ENCODE data around the gene PPP1R12C.
A peak's percentile ranks its signal among the peaks of the same experiment; 100 is the strongest.

Gene PPP1R12C

DNA sequence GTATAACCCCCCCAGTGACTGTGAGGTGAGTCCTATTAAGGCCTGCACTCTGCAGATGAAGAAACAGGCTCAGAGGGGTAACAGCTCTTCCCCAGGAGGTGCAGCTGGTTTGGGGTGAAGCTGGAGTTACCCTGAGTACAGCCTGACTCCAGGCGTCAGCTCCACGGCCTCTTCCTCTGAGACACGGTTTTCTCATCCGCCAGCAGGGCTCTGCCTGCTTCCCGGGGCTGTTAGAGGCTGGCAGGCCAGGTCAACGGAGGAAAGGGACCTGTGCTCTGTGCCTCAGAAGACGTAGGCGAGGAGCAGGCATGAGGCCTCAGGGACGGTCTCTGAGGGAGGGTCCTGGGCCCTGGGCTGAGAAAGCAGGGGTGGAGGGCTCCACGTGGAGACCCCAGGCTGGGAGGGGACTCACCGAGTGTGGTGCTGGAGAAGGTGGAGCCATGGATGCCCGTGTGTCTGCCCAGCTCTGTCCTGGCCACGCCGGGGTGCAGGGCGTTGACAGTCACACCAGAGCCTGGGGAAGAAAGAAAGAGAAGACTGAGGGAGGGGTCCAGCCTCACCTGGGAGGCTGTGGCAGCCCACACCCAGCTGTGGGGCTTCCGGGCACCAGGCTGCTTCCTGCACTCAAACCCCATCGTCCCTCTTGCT is 70.3 kb downstream of the PPP1R12C start:
- DNase-seq (ENCODE audit: low read depth in 2 of 3, low spot score in 2 of 3) = no peak

DNA sequence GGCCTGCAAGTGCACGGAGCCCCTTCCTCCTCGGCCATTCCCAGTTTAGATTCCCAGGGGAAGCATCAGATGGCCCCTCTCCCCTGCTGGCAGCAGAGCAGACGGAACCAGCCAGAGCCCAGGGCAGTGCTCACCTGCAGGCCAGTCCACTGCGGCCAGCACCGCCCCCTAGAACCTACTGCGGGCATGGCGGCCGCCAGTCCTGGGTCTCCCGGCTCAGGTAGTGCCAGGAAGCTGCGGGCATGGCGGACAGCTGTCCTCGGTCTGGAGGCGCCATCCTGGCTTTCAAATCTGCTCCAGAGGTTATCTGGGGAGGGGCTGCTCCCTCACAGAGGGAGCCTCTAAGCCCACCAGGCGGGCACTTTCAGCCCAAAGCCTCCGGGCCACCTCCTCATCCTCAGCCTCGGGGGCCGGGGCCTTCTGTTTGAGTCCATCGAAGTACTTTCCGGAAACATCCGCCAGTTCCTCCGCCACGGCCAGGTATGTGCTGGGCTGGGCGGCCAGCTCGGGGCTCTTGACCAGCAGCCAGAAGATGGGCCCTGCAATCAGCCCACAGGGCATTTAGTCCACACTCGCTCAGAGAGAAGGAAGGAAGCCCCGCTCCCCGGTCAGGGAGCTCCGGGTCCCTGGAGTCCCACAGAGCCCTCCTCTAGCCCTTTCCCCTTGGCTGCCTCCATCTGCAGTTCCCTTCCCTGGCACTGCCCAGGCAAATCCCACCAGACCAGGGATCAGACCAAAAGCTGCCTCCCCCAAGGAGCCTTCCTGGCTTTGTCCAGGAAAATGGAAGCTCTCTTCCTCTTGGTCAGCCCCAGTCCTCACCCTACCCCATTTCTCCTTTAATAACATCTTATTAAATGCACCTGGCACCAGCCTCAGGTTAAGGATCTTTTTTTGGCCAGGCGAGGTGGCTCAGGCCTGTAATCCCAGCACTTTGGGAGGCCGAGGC is 72.4 kb downstream of the PPP1R12C start:
- no peak for DNase-seq (ENCODE audit: low read depth in 2 of 3, low spot score in 2 of 3)

DNA sequence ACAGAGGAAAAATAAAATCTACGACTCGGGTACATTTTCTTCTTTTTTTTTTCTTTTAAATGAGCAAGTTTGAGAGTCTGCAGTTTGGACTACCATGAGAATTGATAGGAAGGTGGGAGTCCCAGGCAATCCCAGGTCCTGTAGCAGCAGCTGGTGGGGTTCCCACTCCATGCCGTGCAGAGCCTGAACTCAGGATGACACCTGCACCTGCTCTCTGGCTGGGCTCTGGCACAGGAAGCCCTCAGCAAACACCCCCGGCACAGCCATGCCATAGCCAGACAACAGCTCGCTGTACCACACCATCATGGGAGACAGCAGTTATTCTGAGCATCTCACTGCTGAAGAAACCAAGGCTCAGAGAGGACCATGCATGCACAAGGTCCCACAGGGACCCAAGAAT is 73.2 kb downstream of the PPP1R12C start:
- DNase-seq (ENCODE audit: low read depth in 2 of 3, low spot score in 2 of 3) = no peak

DNA sequence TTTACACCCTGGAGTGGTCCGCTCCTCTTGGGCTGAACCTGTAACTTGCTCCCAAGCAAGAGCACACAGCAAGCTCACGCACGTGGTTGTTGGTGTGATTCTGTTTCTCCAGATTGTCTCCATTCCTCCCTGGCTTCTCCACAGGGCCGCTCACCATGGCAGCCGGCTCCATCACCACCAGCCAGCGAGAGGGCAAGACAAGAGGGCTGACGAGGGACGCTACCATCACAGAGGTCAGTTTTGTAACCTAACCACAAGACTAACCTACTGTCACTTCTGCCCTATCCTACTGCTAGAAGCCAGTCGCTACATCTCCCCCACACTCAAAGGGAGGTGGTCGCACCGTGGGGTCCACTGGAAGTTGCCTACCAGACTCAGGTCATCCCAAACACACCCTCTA is 74.7 kb downstream of the PPP1R12C start:
- DNase-seq (ENCODE audit: low read depth in 2 of 3, low spot score in 2 of 3) = no peak

DNA sequence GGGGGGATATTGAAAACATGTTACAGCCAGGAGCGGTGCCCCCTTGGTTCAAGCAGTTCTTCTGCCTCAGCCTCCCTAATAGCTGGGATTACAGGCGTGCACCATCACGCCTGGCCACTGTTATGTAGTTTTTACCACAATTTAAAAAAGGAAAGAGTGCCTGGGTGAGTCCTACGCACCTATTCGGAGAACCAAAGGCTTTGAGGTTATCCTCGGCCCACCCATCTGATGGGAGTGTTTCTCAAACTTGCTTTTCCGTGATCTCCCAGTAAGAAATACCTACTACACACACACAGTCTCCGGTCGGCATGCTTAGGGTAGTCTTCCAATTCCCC is 75.1 kb downstream of the PPP1R12C start:
- DNase-seq (ENCODE audit: low read depth in 2 of 3, low spot score in 2 of 3) = no peak

DNA sequence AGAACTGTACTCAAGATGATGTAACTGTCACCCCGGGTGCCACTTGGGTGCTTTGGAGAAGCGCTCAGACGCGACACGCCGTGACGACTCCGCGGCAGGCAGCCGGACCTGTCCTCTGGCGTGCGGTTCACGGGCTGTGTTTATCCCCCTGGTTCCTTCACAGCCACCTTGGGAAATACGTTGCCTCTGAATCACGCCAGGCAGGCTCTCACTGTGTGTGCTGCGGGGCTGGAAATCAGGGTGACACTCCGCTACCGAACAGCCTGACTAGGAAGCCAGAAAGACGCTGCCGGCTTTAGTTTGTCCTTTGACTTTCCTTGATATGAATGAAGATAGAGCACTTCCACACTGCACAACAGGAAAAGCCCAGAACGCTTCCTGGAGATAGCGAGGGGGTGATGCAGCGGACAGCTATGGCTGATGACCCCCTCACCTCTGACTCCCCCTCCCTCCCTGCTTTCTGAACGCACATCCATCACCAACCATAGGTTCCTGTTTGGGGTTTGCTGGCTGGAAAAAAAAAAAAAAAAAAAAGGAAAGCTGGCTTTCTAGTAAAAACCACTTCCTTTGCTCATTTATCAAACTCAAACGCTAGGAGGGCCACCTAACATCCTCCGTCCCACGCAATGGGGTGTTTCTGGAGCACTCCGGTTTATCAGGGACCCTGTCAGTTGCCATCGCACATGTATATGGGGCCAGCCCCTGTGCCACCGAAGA is 75.7 kb downstream of the PPP1R12C start:
- DNase-seq (ENCODE audit: low read depth in 2 of 3, low spot score in 2 of 3) = peak in 2 of 3 experiments; percentile 18 to 22

DNA sequence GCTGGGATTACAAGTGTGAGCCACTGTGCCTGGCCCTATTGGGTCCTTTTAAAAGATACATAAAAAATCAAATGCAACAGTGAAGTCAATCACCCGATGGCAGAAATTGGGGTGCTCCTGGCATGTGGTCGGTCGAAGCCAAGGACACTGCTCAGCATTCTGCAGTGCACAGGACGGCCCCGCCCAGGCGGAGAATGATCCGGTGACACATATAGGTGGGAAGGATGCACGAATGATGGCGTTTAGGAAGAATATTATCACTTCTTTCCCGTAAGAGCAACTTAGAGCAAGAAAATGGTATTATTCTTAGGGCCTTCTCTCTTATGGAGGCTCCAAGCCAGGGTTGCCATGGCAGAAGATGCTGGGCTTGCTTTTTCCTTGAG is 76.2 kb downstream of the PPP1R12C start:
- DNase-seq (ENCODE audit: low read depth in 2 of 3, low spot score in 2 of 3) = no peak
